HG03439 (cell line): ENCODE data around the gene LITAFD.
A peak's percentile ranks its signal among the peaks of the same experiment; 100 is the strongest.
"Not testable (repeated sequence)": the region's sequence is repeated elsewhere in the genome, so short reads cannot be mapped to it uniquely, and the experiment has no call there.

ENCODE experiments used
- ATAC-seq: cut with Tn5 transposase; IDR thresholded peaks from one replicate; pipeline ENCODE4 v1.9.1; 2021; ENCODE audit warnings: mild to moderate bottlenecking, moderate library complexity; ENCODE audit not compliant: unreplicated experiment

The LITAFD gene

GRCh38 chr16:8872071-8872470, 10.1 kb upstream of the LITAFD start:
- ATAC-seq: no peak

GRCh38 chr16:8872967-8873865, 8.9 kb upstream of the LITAFD start:
- ATAC-seq: no peak

GRCh38 chr16:8873866-8874195, 8.3 kb upstream of the LITAFD start:
- not testable (repeated sequence) for ATAC-seq

- no peak for ATAC-seq
Measured at GRCh38 chr16:8874388-8874787, 7.8 kb upstream of the LITAFD start.

- ATAC-seq: not testable (repeated sequence)
Measured at GRCh38 chr16:8875317-8875716, 6.8 kb upstream of the LITAFD start.

- ATAC-seq: no peak
Measured at GRCh38 chr16:8877894-8878522, 4.1 kb upstream of the LITAFD start.

GRCh38 chr16:8878523-8878911, 3.6 kb upstream of the LITAFD start:
- ATAC-seq: no peak

GRCh38 chr16:8880839-8881510, 1.2 kb upstream of the LITAFD start:
- no peak for ATAC-seq

- no peak for ATAC-seq
Measured at GRCh38 chr16:8882725-8883377, 700 bp downstream of the LITAFD start.

- ATAC-seq: no peak
Measured at GRCh38 chr16:8885674-8886592, 3.8 kb downstream of the LITAFD start.

- no peak for ATAC-seq
Measured at GRCh38 chr16:8886593-8887430, 4.7 kb downstream of the LITAFD start.

GRCh38 chr16:8887431-8887765, 5.2 kb downstream of the LITAFD start:
- no peak for ATAC-seq

- ATAC-seq: no peak
Measured at GRCh38 chr16:8887952-8888560, 5.9 kb downstream of the LITAFD start.

GRCh38 chr16:8888951-8889892, 7.1 kb downstream of the LITAFD start:
- ATAC-seq: no peak

GRCh38 chr16:8889893-8890548, 7.9 kb downstream of the LITAFD start:
- no peak for ATAC-seq

GRCh38 chr16:8890549-8890921, 8.4 kb downstream of the LITAFD start:
- ATAC-seq: no peak

- peak; percentile 26 for ATAC-seq
Measured at GRCh38 chr16:8892101-8892575, 10.0 kb downstream of the LITAFD start.
